Body of pancreas (tissue), 4 donors: Measurements from ENCODE around the gene SCN7A.

ENCODE experiments used
- CTCF ChIP-seq, 7 experiments: fragments of 450-650 bp in 4 of 7; fragments of 200-600 bp in 3 of 7; sonication (generic) in 3 of 7; IDR thresholded peaks; one replicate each; pipeline ENCODE4 v1.5.1; 2016 to 2019; ENCODE audit warnings: antibody characterized with exemption in 7 of 7
- POLR2A ChIP-seq, 3 donors: fragments of 450-650 bp; IDR thresholded peaks; one replicate each; pipeline ENCODE4 v1.6.1; 2016; ENCODE audit warnings: antibody characterized with exemption in 3 of 3, mild to moderate bottlenecking in 2 of 3

GRCh38 chr2:166491461-166491860, 2.6 kb downstream of the SCN7A start:
- no peak for TF ChIP-seq CTCF (IDR thresholded peaks at IDR 0.05)
- no peak for TF ChIP-seq POLR2A (IDR thresholded peaks at IDR 0.05)
